ENCODE data around the gene ZNF554. TPM values are rescaled to one million over a fixed set of nuclear protein-coding genes. Genes with fewer than 3 reads are reported as not detected.

The ZNF554 gene
- total RNA-seq, 2 experiments from 2014 or later: 0.83 to 1.5 TPM

- TF ChIP-seq CTCF (IDR thresholded peaks at IDR 0.05): no peak
- POLR2A ChIA-PET: no interaction called here
- ATAC-seq (peak; percentile 89), DNase-seq (peak; percentile 100)
- intact Hi-C loops (cut with micrococcal nuclease): loop anchor here (10.0 kb wide), 1 partner anchor 249 kb away; no protein-coding TSS in a partner anchor
- CTCF ChIA-PET: interaction anchor here (1.3 to 1.5 kb wide), 2 partner anchors 34 to 165 kb away, joined by 5 to 6 read pairs; partner anchors contain the start of gene ZNF554
- H3K36me3 Mint-ChIP-seq (ENCODE audit: low read depth): peaks cover 30% of the 10 kb centered on the region
- peak within 1 kb of the TSS; percentile 93 for H3K4me3 Mint-ChIP-seq
- H3K27ac Mint-ChIP-seq: peak within 1 kb of the TSS; percentile 98
- peaks cover 58% of the 10 kb centered on the region for H3K4me1 Mint-ChIP-seq (ENCODE audit: low read depth)
- no peaks in the 10 kb centered on the region for H3K9me3 Mint-ChIP-seq
- H3K27me3 Mint-ChIP-seq: no peaks in the 10 kb centered on the region
These were observed 34.2 kb upstream of the ZNF554 start, which contains the start of gene THOP1 for GRCh38 chr19:2785244-2785997. Gene THOP1, plus strand, starts transcription at chr19:2785503. Its CDS starts 160 bp downstream, at chr19:2785663.

GRCh38 chr19:2787115-2787514 is 32.6 kb upstream of the ZNF554 start:
- H3K4me3 Mint-ChIP-seq: peak overlapping the region; percentile 93
- no peak for TF ChIP-seq CTCF (IDR thresholded peaks at IDR 0.05)
- no peaks in the 10 kb centered on the region for H3K9me3 Mint-ChIP-seq
- no peak overlapping the region for H3K27ac Mint-ChIP-seq
- CTCF ChIA-PET: interaction anchor here (0.7 to 1.6 kb wide), 2 partner anchors 100 to 147 kb away, joined by 3 to 4 read pairs; no protein-coding TSS in a partner anchor
- intact Hi-C loops (cut with micrococcal nuclease): loop anchor here (10.0 kb wide), 1 partner anchor 248 kb away; no protein-coding TSS in a partner anchor
- H3K27me3 Mint-ChIP-seq: no peaks in the 10 kb centered on the region
- POLR2A ChIA-PET: interaction anchor here (1.2 kb wide), 1 partner anchor 33 kb away, joined by 4 read pairs; the partner anchor contains the start of gene ZNF554
- peaks cover 32% of the 10 kb centered on the region for H3K36me3 Mint-ChIP-seq (ENCODE audit: low read depth)
- no peak for ATAC-seq
- H3K4me1 Mint-ChIP-seq (ENCODE audit: low read depth): peaks cover 43% of the 10 kb centered on the region
- DNase-seq: no peak

- peaks cover 38% of the 10 kb centered on the region for H3K36me3 Mint-ChIP-seq (ENCODE audit: low read depth)
- H3K9me3 Mint-ChIP-seq: no peaks in the 10 kb centered on the region
- DNase-seq (no peak), ATAC-seq (no peak)
- peaks cover 40% of the 10 kb centered on the region for H3K4me1 Mint-ChIP-seq (ENCODE audit: low read depth)
- no peaks in the 10 kb centered on the region for H3K27me3 Mint-ChIP-seq
- POLR2A ChIA-PET: no interaction called here
- TF ChIP-seq CTCF (IDR thresholded peaks at IDR 0.05): no peak
- no peak overlapping the region for H3K27ac Mint-ChIP-seq
- CTCF ChIA-PET: interaction anchor here (0.8 to 1.6 kb wide), 2 partner anchors 99 to 315 kb away, joined by 3 to 4 read pairs; no protein-coding TSS in a partner anchor
- intact Hi-C loops (cut with micrococcal nuclease): loop anchor here (10.0 kb wide), 1 partner anchor 247 kb away; no protein-coding TSS in a partner anchor
- no peak overlapping the region for H3K4me3 Mint-ChIP-seq
These were observed 31.4 kb upstream of the ZNF554 start for GRCh38 chr19:2788237-2788636.

GRCh38 chr19:2790194-2790556 is 29.5 kb upstream of the ZNF554 start:
- H3K27ac Mint-ChIP-seq: no peak overlapping the region
- CTCF ChIA-PET: no interaction called here
- no peaks in the 10 kb centered on the region for H3K9me3 Mint-ChIP-seq
- DNase-seq (no peak), ATAC-seq (no peak)
- intact Hi-C loops (cut with micrococcal nuclease): no loop called here
- H3K4me1 Mint-ChIP-seq (ENCODE audit: low read depth): peaks cover 25% of the 10 kb centered on the region
- TF ChIP-seq CTCF (IDR thresholded peaks at IDR 0.05): no peak
- POLR2A ChIA-PET: no interaction called here
- peaks cover 49% of the 10 kb centered on the region for H3K36me3 Mint-ChIP-seq (ENCODE audit: low read depth)
- H3K4me3 Mint-ChIP-seq: no peak overlapping the region
- H3K27me3 Mint-ChIP-seq: no peaks in the 10 kb centered on the region
